ENCODE results near the gene HSD17B3. TPM values are rescaled to one million over a fixed set of nuclear protein-coding genes. Genes with fewer than 3 reads are reported as not detected.

The HSD17B3 gene
- polyA plus RNA-seq, 1 donor (not counting 4 experiments of a cell fraction or from before 2014, with no cell fraction given) = 0.17 TPM

- no peak for TF ChIP-seq CTCF (optimal IDR thresholded peaks at IDR 0.05 in 1 of 3, IDR thresholded peaks at IDR 0.05 in 1 of 3, conservative IDR thresholded peaks at IDR 0.05 in 1 of 3; ENCODE audit: extremely low read depth in 1 of 3, insufficient read depth in 2 of 3, low read length in 3 of 3)
- TF ChIP-seq EZH2 (IDR thresholded peaks at IDR 0.05; ENCODE audit: low read length) = no peak
- H3K4me3 ChIP-seq (ENCODE audit: control insufficient read depth in 2 of 3, extremely low read depth in 1 of 3, insufficient read depth in 2 of 3, low read depth in 1 of 3, low read length in 3 of 3) = no peak overlapping the region
- no peaks in the 10 kb centered on the region for H4K20me1 ChIP-seq (ENCODE audit: control insufficient read depth, extremely low read depth, insufficient read depth, low read length)
- H3K4me2 ChIP-seq (ENCODE audit: control insufficient read depth, extremely low read depth, insufficient read depth, low read depth, low read length) = no peak overlapping the region
- H3K79me2 ChIP-seq (ENCODE audit: control insufficient read depth, insufficient read depth, low read length) = no peaks in the 10 kb centered on the region
- peaks cover 24% of the 10 kb centered on the region for H3K27me3 ChIP-seq (ENCODE audit: control insufficient read depth, extremely low read depth, insufficient read depth, low read length)
- no peak overlapping the region for H3K27ac ChIP-seq (ENCODE audit: control insufficient read depth, insufficient read depth, low read length)
- H3K9me1 ChIP-seq (ENCODE audit: control insufficient read depth, extremely low read depth, insufficient read depth, low read length) = no peaks in the 10 kb centered on the region
- H3K4me1 ChIP-seq (ENCODE audit: control insufficient read depth, extremely low read depth, insufficient read depth, low read length) = no peaks in the 10 kb centered on the region
- no peaks in the 10 kb centered on the region for H3K36me3 ChIP-seq (ENCODE audit: control insufficient read depth in 2 of 2, extremely low read depth in 1 of 2, insufficient read depth in 2 of 2, low read length in 2 of 2)
- H3K9ac ChIP-seq (ENCODE audit: control insufficient read depth, extremely low read depth, insufficient read depth, low read length) = no peak overlapping the region
- DNase-seq (ENCODE audit: low read depth, low spot score) (no peak), FAIRE-seq (no peak)
- dilution Hi-C loops (cut with MboI; ENCODE audit: extremely low pct_ligation_motif_present, low sequenced_read_pairs) = no loop called here
- H2AFZ ChIP-seq (ENCODE audit: control insufficient read depth, low read length) = no peak overlapping the region
- H3K9me3 ChIP-seq (ENCODE audit: control insufficient read depth, low read depth, low read length) = no peaks in the 10 kb centered on the region
Measured at GRCh38 chr9:96294159-96294545, 7.8 kb downstream of the HSD17B3 start.

- Histone ChIP-seq H3K36me3 (ENCODE audit: control insufficient read depth in 2 of 2, extremely low read depth in 1 of 2, insufficient read depth in 2 of 2, low read length in 2 of 2) (no peaks in the 10 kb centered on the region), H3K79me2 (ENCODE audit: control insufficient read depth, insufficient read depth, low read length) (no peaks in the 10 kb centered on the region), H3K9ac (ENCODE audit: control insufficient read depth, extremely low read depth, insufficient read depth, low read length) (no peak overlapping the region), H3K4me2 (ENCODE audit: control insufficient read depth, extremely low read depth, insufficient read depth, low read depth, low read length) (no peak overlapping the region), H4K20me1 (ENCODE audit: control insufficient read depth, extremely low read depth, insufficient read depth, low read length) (no peaks in the 10 kb centered on the region), H2AFZ (ENCODE audit: control insufficient read depth, low read length) (no peak overlapping the region), H3K4me3 (ENCODE audit: control insufficient read depth in 2 of 3, extremely low read depth in 1 of 3, insufficient read depth in 2 of 3, low read depth in 1 of 3, low read length in 3 of 3) (no peak overlapping the region), H3K4me1 (ENCODE audit: control insufficient read depth, extremely low read depth, insufficient read depth, low read length) (no peaks in the 10 kb centered on the region), H3K27me3 (ENCODE audit: control insufficient read depth, extremely low read depth, insufficient read depth, low read length) (peaks cover 24% of the 10 kb centered on the region), H3K9me1 (ENCODE audit: control insufficient read depth, extremely low read depth, insufficient read depth, low read length) (no peaks in the 10 kb centered on the region), H3K9me3 (ENCODE audit: control insufficient read depth, low read depth, low read length) (no peaks in the 10 kb centered on the region), H3K27ac (ENCODE audit: control insufficient read depth, insufficient read depth, low read length) (no peak overlapping the region)
- TF ChIP-seq EZH2 (IDR thresholded peaks at IDR 0.05; ENCODE audit: low read length) (no peak), CTCF (optimal IDR thresholded peaks at IDR 0.05 in 1 of 3, IDR thresholded peaks at IDR 0.05 in 1 of 3, conservative IDR thresholded peaks at IDR 0.05 in 1 of 3; ENCODE audit: extremely low read depth in 1 of 3, insufficient read depth in 2 of 3, low read length in 3 of 3) (no peak)
- DNase-seq (ENCODE audit: low read depth, low spot score) (no peak), FAIRE-seq (no peak)
- dilution Hi-C loops (cut with MboI; ENCODE audit: extremely low pct_ligation_motif_present, low sequenced_read_pairs) = no loop called here
Measured at GRCh38 chr9:96293498-96294158, 8.3 kb downstream of the HSD17B3 start.
